ENCODE data around the gene SNTA1.
"Not testable (repeated sequence)": the region's sequence is repeated elsewhere in the genome, so short reads cannot be mapped to it uniquely, and the experiment has no call there.

SNTA1 gene

DNA sequence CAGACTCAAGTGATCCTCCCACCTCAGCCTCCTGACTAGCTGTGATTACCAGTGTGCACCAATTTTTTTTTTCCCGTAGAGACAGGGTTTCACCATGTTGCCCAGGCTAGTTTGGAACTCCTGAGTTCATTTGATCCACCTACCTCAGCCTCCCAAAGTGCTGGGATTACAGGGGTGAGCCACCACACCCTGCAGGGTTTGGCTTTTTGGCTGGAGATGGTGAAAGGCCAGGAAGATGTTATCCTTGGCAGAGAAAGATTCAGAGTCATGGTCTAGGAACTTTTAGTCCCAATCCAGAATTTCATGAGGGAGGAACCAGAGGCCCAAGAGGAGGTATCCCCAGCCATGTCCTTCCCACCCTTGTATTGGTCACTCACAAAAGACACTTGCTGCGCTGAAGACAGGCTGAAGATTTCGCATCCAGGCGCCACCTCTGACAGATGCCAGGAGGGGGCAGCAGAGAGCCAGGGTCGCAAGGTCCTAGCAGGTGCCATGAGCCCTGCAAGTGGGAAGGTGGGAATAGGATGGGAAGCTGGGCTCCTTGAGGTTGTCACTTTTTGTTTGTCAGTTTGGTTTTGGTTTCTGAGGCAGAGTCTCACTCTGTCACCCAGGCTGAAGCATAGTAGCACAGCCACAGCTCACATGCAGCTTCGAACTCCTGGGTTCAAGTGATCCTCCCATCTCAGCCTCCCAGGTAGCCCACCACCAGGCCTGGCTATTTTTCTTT, 13.5 kb upstream of the SNTA1 start:
- H3K79me2 ChIP-seq (ENCODE audit: insufficient read depth, low read length); H4K20me1 ChIP-seq (ENCODE audit: low read depth, low read length); H3K27me3 ChIP-seq (ENCODE audit: low read length); H3F3A ChIP-seq (ENCODE audit: insufficient read depth); H3K4me3 ChIP-seq (ENCODE audit: insufficient read depth, low read length, poor library complexity, severe bottlenecking); H3K27ac ChIP-seq (ENCODE audit: low read depth, low read length); H2AFZ ChIP-seq (ENCODE audit: low read depth, low read length, severe bottlenecking); H3K4me2 ChIP-seq (ENCODE audit: low read depth, low read length, poor library complexity, severe bottlenecking); H3K9ac ChIP-seq (ENCODE audit: low read length); H3K36me3 ChIP-seq (ENCODE audit: low read length); H3K9me2 ChIP-seq (replicated peaks; ENCODE audit: insufficient read depth, low read length); H3K9me3 ChIP-seq (ENCODE audit: insufficient read depth, low read length): not testable (repeated sequence)
- TF ChIP-seq, protein P1, sequence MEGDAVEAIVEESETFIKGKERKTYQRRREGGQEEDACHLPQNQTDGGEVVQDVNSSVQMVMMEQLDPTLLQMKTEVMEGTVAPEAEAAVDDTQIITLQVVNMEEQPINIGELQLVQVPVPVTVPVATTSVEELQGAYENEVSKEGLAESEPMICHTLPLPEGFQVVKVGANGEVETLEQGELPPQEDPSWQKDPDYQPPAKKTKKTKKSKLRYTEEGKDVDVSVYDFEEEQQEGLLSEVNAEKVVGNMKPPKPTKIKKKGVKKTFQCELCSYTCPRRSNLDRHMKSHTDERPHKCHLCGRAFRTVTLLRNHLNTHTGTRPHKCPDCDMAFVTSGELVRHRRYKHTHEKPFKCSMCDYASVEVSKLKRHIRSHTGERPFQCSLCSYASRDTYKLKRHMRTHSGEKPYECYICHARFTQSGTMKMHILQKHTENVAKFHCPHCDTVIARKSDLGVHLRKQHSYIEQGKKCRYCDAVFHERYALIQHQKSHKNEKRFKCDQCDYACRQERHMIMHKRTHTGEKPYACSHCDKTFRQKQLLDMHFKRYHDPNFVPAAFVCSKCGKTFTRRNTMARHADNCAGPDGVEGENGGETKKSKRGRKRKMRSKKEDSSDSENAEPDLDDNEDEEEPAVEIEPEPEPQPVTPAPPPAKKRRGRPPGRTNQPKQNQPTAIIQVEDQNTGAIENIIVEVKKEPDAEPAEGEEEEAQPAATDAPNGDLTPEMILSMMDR (IDR thresholded peaks at IDR 0.05; ENCODE audit: insufficient read depth, low read length, poor library complexity, severe bottlenecking), result peak; percentile 84

DNA sequence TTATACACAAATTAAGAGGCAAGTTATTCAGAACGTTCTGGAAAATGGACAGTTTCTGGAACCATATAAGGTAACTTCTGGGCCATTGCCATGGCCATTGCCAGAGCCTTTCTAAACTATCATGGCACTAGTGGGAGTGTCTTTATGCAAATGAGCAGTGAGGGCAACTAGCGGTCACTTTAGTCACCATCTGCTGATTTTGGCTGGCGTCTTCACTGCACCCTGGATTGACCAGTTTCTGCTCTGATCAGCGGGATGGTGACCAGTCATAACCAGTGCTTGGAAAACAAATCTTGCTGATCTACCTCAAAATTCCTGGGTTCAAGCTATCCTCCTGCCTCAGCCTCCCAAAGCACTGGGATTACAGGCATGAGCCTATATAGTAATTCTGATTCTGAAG, 7.3 kb upstream of the SNTA1 start:
- Histone ChIP-seq H3F3A (ENCODE audit: insufficient read depth) (no peaks in the 10 kb centered on the region), H3K9me2 (replicated peaks; ENCODE audit: insufficient read depth, low read length) (no peaks in the 10 kb centered on the region), H2AFZ (ENCODE audit: low read depth, low read length, severe bottlenecking) (no peak overlapping the region), H3K9me3 (ENCODE audit: insufficient read depth, low read length) (no peaks in the 10 kb centered on the region), H3K79me2 (ENCODE audit: insufficient read depth, low read length) (no peaks in the 10 kb centered on the region), H3K27me3 (ENCODE audit: low read length) (no peaks in the 10 kb centered on the region), H3K4me3 (ENCODE audit: insufficient read depth, low read length, poor library complexity, severe bottlenecking) (no peak overlapping the region), H3K27ac (ENCODE audit: low read depth, low read length) (no peak overlapping the region), H4K20me1 (ENCODE audit: low read depth, low read length) (no peaks in the 10 kb centered on the region), H3K9ac (ENCODE audit: low read length) (no peak overlapping the region), H3K36me3 (ENCODE audit: low read length) (no peaks in the 10 kb centered on the region), H3K4me2 (ENCODE audit: low read depth, low read length, poor library complexity, severe bottlenecking) (no peak overlapping the region)
- TF ChIP-seq, protein P1 (IDR thresholded peaks at IDR 0.05; ENCODE audit: insufficient read depth, low read length, poor library complexity, severe bottlenecking), result no peak
- no peak for TF ChIP-seq EZH2phosphoT487 (conservative IDR thresholded peaks at IDR 0.05; ENCODE audit: low read length)

DNA sequence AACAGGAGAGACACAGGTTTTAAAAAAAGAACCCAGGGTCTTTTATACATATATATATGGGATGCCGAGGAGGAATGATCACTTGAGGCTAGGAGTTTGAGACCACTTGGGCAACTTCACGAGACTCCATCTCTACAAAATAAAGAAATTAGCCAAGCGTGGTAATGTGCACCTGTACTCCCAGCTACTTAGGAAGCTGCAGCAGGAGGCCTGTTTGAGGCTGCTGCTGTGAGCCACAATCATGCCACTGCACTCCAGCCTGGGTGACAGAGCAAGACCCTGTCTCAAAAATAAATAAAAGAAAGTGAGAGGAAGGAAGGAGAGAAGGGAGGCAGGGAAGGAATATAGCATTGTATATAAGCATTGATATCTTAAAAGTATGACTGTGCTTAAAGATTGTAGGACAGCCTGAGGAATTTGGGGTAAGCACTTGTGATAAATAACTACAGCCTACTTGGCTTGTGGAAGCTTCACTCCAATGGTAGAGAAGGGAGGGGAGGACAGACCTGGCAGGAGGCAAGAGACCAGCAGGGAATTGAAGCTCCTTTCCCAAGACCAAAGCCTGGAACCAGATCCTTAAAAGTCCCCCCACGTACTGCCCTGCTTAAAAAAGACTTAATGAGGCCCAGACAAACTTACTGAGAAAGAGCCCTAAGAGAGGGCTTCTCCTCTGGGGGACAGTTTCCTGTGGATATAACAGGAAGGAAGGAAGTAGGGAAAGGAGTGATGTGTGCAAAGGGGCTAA, 2.5 kb upstream of the SNTA1 start:
- Histone ChIP-seq H3K36me3 (ENCODE audit: low read length) (no peaks in the 10 kb centered on the region), H3K4me2 (ENCODE audit: low read depth, low read length, poor library complexity, severe bottlenecking) (no peak overlapping the region), H3F3A (ENCODE audit: insufficient read depth) (peaks cover 11% of the 10 kb centered on the region; the same call in 1 of the 2 replicates), H3K9me3 (ENCODE audit: insufficient read depth, low read length) (no peaks in the 10 kb centered on the region), H2AFZ (ENCODE audit: low read depth, low read length, severe bottlenecking) (no peak overlapping the region), H3K4me3 (ENCODE audit: insufficient read depth, low read length, poor library complexity, severe bottlenecking) (no peak overlapping the region), H4K20me1 (ENCODE audit: low read depth, low read length) (no peaks in the 10 kb centered on the region), H3K79me2 (ENCODE audit: insufficient read depth, low read length) (no peaks in the 10 kb centered on the region), H3K27me3 (ENCODE audit: low read length) (no peaks in the 10 kb centered on the region), H3K9ac (ENCODE audit: low read length) (no peak overlapping the region), H3K27ac (ENCODE audit: low read depth, low read length) (no peak overlapping the region), H3K9me2 (replicated peaks; ENCODE audit: insufficient read depth, low read length) (no peaks in the 10 kb centered on the region)
- TF ChIP-seq EZH2phosphoT487 (conservative IDR thresholded peaks at IDR 0.05; ENCODE audit: low read length), result no peak
- TF ChIP-seq, protein P1 (IDR thresholded peaks at IDR 0.05; ENCODE audit: insufficient read depth, low read length, poor library complexity, severe bottlenecking), result no peak
